KMS-11 (cell line): ENCODE measurements around the gene ERAL1.

Source experiments
- H2AFZ ChIP-seq: fragments of 200-600 bp; sonication (generic); 2 replicates; pipeline ENCODE4 v1.6.1; 2016; ENCODE audit warnings: antibody characterized with exemption, mixed run types, low read depth
- H3K27ac ChIP-seq: fragments of 200-600 bp; sonication (generic); 2 replicates; pipeline ENCODE4 v1.6.1; 2016; ENCODE audit warnings: mild to moderate bottlenecking, mixed run types
- H3K27me3 ChIP-seq: fragments of 200-600 bp; sonication (generic); 2 replicates; pipeline ENCODE4 v1.6.1; 2017; ENCODE audit warnings: mild to moderate bottlenecking, low read depth, mixed run types, moderate library complexity; ENCODE audit not compliant: insufficient read depth
- H3K36me3 ChIP-seq: fragments of 200-600 bp; sonication (generic); 2 replicates; pipeline ENCODE4 v1.6.1; 2017; ENCODE audit warnings: mild to moderate bottlenecking, mixed run types; ENCODE audit not compliant: insufficient read depth
- H3K4me1 ChIP-seq: fragments of 200-600 bp; sonication (generic); 2 replicates; pipeline ENCODE4 v1.6.1; 2016; ENCODE audit warnings: mild to moderate bottlenecking, low read depth, mixed run types; ENCODE audit not compliant: poor library complexity, severe bottlenecking
- H3K4me2 ChIP-seq: fragments of 200-600 bp; sonication (generic); 2 replicates; pipeline ENCODE4 v1.7.0; 2016; ENCODE audit warnings: mild to moderate bottlenecking, mixed run types
- H3K4me3 ChIP-seq: fragments of 200-600 bp; sonication (generic); IDR thresholded peaks from 2 replicates; pipeline ENCODE4 v1.6.1; 2017; ENCODE audit warnings: low read depth, low read length, mixed read lengths; ENCODE audit not compliant: insufficient read depth
- H3K79me2 ChIP-seq: fragments of 200-600 bp; sonication (generic); 2 replicates; pipeline ENCODE4 v1.6.1; 2016; ENCODE audit warnings: low read depth, mixed run types; ENCODE audit not compliant: insufficient read depth
- H3K9ac ChIP-seq: fragments of 200-600 bp; sonication (generic); 2 replicates; pipeline ENCODE4 v1.6.1; 2016; ENCODE audit warnings: mild to moderate bottlenecking, mixed run types
- H4K20me1 ChIP-seq: fragments of 200-600 bp; sonication (generic); 2 replicates; pipeline ENCODE4 v1.6.1; 2016; ENCODE audit warnings: mild to moderate bottlenecking, mixed run types; ENCODE audit not compliant: insufficient read depth
- TF ChIP-seq, protein P1 (sequence below): fragments of 200-600 bp; sonication (generic); conservative IDR thresholded peaks from 2 replicates; pipeline ENCODE4 v1.6.1; 2017; ENCODE audit warnings: low read depth, mild to moderate bottlenecking, antibody characterized with exemption, low read length, moderate library complexity, mixed read lengths

ERAL1 gene

DNA sequence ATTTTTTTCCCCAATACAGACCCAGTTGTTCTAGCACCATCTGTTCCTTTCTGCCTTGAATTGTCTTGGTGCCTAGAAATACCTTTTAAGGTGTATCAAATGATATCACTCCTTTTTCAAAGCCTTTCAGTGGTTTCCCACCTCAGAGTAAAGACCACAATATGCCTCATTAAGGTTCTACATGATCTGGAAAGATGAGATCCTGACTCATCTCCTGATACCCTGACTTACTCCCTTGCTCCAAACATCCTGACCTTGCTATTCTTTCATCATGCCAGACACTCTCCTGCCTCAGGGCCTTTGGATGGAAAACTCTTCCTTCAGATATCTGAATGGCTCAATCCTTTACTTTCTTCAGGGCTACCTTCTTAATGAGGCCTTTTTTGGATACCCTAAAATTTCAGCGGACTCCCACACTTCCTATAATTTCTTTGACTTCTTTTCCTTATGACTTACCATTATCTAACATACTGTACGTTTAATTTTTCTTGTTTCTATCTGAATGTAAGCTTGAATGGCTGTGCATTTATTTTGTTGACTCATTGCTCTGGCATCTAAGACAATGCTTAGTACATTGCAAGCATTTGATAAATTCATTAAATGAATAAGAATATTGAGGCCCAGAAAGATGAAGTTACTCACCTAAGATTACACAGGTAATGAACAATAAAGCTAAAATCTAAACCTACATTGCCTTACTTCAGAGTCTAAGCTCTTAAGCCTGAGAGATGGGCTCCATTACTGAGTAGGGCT is 23.5 kb downstream of the ERAL1 start:
- TF ChIP-seq, protein P1, sequence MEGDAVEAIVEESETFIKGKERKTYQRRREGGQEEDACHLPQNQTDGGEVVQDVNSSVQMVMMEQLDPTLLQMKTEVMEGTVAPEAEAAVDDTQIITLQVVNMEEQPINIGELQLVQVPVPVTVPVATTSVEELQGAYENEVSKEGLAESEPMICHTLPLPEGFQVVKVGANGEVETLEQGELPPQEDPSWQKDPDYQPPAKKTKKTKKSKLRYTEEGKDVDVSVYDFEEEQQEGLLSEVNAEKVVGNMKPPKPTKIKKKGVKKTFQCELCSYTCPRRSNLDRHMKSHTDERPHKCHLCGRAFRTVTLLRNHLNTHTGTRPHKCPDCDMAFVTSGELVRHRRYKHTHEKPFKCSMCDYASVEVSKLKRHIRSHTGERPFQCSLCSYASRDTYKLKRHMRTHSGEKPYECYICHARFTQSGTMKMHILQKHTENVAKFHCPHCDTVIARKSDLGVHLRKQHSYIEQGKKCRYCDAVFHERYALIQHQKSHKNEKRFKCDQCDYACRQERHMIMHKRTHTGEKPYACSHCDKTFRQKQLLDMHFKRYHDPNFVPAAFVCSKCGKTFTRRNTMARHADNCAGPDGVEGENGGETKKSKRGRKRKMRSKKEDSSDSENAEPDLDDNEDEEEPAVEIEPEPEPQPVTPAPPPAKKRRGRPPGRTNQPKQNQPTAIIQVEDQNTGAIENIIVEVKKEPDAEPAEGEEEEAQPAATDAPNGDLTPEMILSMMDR = no peak
- no peaks in the 10 kb centered on the region for H3K27me3 ChIP-seq
- H4K20me1 ChIP-seq = no peaks in the 10 kb centered on the region
- no peak overlapping the region for H2AFZ ChIP-seq
- no peak overlapping the region for H3K9ac ChIP-seq
- no peaks in the 10 kb centered on the region for H3K79me2 ChIP-seq
- H3K36me3 ChIP-seq = no peaks in the 10 kb centered on the region
- H3K4me1 ChIP-seq = no peaks in the 10 kb centered on the region
- no peak overlapping the region for H3K4me2 ChIP-seq
- H3K27ac ChIP-seq = no peak overlapping the region
- H3K4me3 ChIP-seq = no peak overlapping the region

DNA sequence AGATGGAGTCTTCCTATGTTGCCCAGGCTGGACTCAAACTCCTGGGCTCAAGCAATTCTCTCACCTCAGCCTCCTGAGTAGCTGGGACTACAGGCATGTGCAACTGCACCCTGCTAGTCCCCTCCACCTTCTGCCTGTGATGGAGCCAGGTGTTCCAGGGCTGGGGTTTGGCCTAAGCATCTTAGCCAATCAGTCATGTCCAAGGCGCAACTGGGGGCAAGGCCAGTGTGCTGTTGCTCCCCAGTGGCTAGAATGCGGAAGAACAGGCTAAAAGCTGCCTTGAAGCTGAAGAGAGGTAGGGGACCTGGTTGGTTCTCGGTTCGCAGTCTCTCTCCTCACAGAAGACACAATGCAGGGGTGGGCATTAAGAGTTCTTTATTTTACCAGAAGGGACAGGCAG is 24.2 kb downstream of the ERAL1 start:
- Histone ChIP-seq H3K79me2 (no peaks in the 10 kb centered on the region), H2AFZ (no peak overlapping the region), H3K36me3 (no peaks in the 10 kb centered on the region), H3K9ac (no peak overlapping the region), H3K27me3 (no peaks in the 10 kb centered on the region), H3K27ac (no peak overlapping the region), H3K4me1 (no peaks in the 10 kb centered on the region), H3K4me2 (no peak overlapping the region), H3K4me3 (no peak overlapping the region), H4K20me1 (no peaks in the 10 kb centered on the region)
- TF ChIP-seq, protein P1 = peak; percentile 30; the same call in 1 of the 2 replicates

DNA sequence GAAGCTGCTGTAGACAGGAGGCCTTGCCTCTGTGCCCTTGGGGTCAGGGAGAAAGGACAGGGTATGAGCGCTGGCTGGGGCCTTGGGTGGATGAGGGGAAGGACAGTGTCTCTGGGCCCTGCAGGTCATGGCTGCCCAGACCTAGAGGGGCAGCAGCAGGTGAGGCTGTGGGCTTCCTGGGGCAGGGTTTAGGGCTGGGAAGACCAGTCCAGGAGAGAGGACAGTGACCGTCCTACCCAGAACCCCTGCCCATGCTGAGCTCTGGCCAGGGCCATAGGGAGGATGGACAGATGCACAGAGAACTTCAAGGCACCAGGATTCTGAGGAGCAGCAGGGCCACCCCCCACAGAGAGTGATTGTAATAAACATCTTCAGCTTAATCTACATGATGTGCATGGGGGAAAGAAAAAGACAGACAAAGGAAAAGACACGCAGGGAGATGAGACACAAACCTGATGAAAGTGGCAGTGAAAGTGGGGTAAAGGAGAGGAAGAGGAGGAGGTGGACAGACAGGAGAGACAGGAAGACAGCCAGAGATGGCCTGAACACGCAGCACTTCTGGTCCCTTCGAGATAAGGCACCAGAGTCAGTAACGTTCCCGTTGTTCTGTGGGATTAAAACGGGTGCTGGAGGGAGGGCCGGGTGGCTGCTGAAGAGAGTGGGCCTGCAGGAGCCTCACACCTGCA is 25.2 kb downstream of the ERAL1 start:
- Histone ChIP-seq H3K27me3 (no peaks in the 10 kb centered on the region), H2AFZ (no peak overlapping the region), H3K4me2 (no peak overlapping the region), H3K4me3 (no peak overlapping the region), H3K36me3 (no peaks in the 10 kb centered on the region), H4K20me1 (no peaks in the 10 kb centered on the region), H3K79me2 (no peaks in the 10 kb centered on the region), H3K9ac (no peak overlapping the region), H3K27ac (no peak overlapping the region), H3K4me1 (no peaks in the 10 kb centered on the region)
- TF ChIP-seq, protein P1 = no peak

DNA sequence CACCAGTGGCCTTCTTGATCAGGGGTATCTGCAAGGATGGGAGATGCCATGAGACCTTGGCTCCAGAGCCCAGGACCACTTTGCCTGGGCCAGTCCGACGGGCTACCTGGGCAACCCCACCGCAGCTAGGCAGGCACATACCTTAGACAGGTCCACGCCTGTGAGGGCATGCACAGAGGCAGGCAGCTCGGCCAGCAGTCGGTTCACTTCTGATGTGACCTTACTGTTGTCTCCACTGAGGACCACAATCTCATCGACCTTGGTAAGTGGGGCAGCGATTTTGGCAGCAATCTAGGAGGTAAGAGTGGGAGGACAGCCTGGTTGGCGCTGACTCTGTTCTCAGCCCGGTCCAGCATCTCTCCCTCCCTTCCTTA is 25.7 kb downstream of the ERAL1 start:
- H3K4me3 ChIP-seq = no peak overlapping the region
- no peaks in the 10 kb centered on the region for H4K20me1 ChIP-seq
- H3K4me1 ChIP-seq = no peaks in the 10 kb centered on the region
- TF ChIP-seq, protein P1 = no peak
- no peaks in the 10 kb centered on the region for H3K36me3 ChIP-seq
- H3K4me2 ChIP-seq = no peak overlapping the region
- H3K9ac ChIP-seq = no peak overlapping the region
- H2AFZ ChIP-seq = no peak overlapping the region
- no peak overlapping the region for H3K27ac ChIP-seq
- H3K79me2 ChIP-seq = no peaks in the 10 kb centered on the region
- no peaks in the 10 kb centered on the region for H3K27me3 ChIP-seq
